ENCODE results near the gene FTCD.
A peak's percentile ranks its signal among the peaks of the same experiment; 100 is the strongest.
"Not testable (repeated sequence)": the region's sequence is repeated elsewhere in the genome, so short reads cannot be mapped to it uniquely, and the experiment has no call there.

Gene FTCD

DNA sequence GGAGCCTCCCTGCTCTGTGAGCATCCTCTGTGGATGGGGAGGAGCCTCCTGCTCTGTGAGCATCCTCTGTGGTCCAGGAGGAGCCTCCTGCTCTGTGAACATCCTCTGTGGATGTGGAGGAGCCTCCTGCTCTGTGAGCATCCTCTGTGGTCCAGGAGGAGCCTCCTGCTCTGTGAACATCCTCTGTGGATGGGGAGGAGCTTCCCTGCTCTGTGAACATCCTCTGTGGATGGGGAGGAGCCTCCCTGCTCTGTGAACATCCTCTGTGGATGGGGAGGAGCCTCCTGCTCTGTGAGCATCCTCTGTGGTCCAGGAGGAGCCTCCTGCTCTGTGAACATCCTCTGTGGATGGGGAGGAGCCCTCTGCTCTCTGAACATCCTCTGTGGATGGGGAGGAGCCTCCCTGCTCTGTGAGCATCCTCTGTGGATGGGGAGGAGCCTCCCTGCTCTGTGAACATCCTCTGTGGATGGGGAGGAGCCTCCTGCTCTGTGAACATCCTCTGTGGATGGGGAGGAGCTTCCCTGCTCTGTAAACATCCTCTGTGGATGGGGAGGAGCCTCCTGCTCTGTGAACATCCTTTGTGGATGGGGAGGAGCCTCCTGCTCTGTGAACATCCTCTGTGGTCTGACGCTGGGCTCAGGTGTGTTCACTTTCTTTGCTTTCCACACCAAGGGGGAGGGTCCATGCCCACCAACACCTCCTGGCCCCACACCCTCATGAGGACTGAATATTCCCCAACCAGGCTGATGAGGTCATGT is 15.2 kb upstream of the FTCD start:
- DNase-seq, result not testable (repeated sequence)

- peak; percentile 10 for DNase-seq
Observed at GRCh38 chr21:46168659-46169386, 13.4 kb upstream of the FTCD start.

DNA sequence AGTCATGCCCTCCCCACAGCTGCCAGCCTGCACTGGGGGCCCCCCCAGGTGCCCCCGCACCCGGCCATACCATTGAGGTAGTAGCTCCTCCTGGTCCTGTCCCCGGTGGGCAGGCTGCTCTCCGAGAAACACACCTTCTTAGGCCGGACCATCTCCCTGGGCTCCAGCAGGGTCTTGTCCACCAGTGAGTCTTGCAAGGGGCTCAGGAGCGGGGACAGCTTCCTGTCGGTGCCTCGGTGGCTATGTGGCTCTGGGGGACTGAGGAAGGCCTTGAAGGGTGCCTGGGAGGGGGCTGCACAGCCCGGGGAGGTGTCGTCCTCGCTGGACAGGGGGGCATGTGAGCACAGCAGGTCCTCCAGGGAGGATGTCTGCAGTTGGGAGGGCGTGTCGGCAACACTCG is 12.9 kb upstream of the FTCD start:
- no peak for DNase-seq

DNA sequence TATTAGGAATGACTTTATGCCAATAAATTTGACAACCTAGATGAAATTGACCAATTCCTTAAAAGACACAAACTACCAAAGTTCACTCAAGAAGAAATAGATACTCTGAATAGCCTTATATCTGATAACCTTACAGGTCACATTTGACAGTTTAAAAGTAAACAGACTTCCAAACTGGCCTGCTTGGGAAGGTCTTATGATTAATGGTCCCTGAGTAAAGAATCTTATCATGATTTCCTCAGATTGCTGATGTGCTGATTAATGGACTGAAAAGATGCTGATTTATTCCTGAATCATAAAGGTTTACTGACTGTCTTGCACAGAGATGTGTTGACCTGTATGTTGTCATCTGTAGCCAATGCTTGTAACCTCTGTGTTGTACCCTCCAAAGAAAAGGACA is 9.7 kb upstream of the FTCD start:
- no peak for DNase-seq

- DNase-seq, result no peak
Observed at GRCh38 chr21:46163380-46163779, 8.0 kb upstream of the FTCD start.

GRCh38 chr21:46161633-46162592 is 6.5 kb upstream of the FTCD start:
- DNase-seq, result no peak

DNA sequence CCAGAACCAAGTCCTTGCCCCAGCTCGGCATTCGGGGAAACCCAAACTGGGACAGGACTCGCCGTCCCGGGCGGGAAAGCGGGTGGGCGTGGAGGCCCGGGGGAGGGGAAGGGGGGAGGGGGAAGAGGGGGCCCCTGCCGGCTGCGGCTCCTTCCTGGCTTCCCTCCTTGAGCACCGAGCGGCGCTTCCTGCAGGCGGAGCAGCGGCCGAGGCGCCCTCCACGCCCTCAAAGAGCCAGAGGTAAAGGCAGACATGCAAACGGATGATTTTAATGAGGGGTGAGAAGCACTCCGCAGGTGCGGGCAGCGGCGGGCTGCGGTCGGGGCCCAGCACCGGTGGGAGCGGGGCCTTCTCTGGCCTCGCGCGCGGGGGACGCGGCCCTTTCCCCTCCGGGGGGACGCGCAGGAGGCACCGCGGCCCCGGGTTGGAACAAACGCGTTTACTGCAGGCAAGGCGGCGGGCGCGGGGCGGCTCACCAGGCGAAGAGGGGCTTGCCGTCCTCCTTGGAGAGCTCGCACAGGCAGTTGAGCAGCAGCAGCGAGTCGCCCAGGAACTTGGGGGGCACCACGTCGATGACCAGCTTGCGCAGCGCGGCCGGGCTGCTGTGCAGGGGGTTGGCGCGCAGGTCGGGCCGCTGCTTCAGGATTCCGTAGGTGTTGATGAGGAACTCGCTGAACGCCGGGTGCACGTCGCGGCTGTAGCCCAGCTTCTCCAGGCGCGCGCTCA is 5.7 kb upstream of the FTCD start:
- no peak for DNase-seq

DNA sequence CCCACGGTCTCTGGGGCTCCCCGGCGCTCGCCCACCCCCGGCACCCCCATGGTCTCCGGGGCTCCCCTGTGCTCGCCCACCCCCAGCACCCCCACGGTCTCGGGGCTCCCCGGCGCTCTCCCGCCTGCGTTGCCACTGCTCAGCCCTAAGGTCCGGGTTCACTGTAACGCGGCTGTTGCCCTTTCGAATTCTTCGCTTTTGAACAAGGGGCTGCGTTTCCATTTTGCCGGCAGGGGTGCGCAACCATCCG is 5.2 kb upstream of the FTCD start:
- DNase-seq, result no peak

GRCh38 chr21:46159841-46160656 is 4.7 kb upstream of the FTCD start:
- DNase-seq, result no peak

DNA sequence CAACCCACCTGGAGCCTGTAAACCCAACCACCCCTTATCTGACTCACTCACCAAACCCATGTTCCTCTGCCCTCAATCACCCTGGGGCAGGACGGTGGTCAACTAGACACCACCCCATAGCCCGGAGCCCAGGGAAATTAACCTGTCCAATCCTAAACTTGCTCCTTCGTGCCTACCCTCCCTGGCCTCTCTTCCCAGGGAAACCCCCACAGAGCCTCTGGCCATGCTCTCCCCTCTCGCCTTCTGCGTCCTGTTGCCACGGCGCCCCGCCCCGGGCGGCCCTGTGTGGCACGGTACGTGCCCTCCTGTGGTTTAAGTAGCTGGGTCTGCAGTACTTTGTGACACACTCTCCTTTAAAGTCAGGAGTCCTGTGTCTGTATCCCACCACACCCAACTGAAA is 4.0 kb upstream of the FTCD start:
- no peak for DNase-seq

- no peak for DNase-seq
Observed at GRCh38 chr21:46158666-46159300, 3.4 kb upstream of the FTCD start.

DNA sequence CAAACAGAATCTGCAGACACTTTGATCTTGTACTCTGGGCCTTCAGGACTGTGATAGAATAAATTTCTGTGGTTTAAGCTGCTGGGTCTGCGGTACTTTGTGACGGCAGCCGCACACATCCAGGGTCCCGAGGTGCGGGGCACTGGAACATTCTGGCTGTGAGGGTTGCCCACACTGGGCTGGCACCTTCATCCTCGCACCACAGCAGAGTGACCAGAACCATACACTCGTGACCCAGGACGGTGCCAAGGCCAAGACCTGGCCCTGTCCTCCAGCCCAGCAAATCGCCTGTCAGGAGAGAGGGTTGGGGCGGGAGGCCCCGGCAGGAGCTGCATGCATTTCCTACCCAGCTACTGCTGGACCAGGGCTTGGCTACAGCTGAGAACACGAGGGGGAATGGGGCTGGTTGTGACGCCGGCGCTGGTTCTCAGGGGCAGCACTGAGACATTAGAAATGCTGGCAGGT is 2.6 kb upstream of the FTCD start:
- DNase-seq, result no peak

DNA sequence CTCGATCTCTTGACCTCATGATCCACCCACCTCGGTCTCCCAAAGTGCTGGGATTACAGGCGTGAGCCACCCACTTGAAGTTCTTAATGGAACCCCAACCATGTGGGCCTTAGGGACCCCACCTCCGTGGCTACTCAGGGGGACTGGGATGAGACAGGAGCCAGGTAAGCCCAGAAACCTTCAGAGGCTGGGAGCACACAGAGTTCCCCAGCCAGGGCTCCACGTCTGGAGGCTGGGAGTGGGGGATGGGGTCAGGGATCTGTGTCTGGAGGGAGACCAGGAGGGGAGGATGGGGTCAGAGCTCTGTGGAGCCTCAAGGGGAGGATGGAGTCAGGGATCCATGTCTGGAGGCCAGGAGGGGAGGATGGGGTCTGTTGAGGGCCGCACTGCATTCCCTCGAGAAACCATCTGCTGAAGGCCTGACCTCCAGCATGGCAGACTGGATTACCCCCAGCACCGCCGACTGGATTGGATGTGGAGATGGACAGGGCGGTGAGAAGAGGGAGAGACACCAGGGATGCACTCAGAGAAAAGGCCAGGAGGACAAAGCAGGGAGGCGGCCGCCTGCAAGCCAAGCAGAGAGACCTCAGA is 2.1 kb upstream of the FTCD start:
- DNase-seq, result no peak

- DNase-seq, result no peak
Observed at GRCh38 chr21:46156678-46157077, 1.3 kb upstream of the FTCD start.

DNA sequence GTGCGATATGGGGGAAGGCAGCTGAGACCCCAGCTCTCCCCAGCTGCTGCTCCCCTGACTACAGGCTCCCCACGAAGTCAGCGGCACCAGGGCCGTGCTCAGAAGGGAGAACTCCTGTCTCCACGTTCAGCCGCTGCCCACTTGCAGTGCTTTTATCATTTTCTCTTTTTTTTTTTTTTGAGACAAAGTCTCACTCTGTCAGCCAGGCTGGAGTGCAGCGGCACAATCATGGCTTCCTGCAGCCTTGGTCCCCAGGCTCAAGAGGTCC is 933 bp upstream of the FTCD start:
- no peak for DNase-seq

DNA sequence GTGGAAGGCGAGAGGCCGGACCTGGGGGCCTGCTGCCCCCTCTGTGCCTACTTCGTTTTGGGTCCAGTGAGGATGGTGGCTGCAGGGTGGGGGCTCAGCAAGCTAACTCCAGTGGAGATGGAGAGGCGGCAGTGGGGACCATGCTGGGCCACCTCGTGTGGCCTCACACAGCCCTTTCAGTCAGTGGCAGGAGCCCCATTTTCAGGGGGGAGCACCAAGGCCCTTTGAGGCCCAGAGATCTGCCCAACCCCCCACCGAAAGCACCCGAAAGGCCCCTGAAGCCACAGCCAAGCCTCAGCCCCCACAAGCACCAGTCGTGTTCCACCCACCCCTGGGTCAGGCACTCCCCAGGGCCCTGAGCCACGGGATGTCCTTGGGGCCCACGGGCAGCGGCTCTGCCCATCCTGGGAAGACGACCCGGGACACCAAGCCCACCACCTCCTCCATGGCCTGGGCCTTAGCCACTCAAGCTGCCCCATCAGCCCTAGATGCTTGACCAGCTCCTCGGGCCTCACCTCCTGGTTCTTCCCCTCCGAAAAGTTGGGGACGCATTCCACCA is 345 bp downstream of the FTCD start:
- DNase-seq, result no peak

GRCh38 chr21:46154155-46154954 is 1.0 kb downstream of the FTCD start:
- no peak for DNase-seq

- no peak for DNase-seq
Observed at GRCh38 chr21:46153247-46154154, 1.9 kb downstream of the FTCD start.

- DNase-seq, result no peak
Observed at GRCh38 chr21:46152927-46153246, 2.5 kb downstream of the FTCD start.

Measured in NCI-H69 (cell line).